Measurements from ENCODE around the gene BCKDK.

BCKDK gene

DNA sequence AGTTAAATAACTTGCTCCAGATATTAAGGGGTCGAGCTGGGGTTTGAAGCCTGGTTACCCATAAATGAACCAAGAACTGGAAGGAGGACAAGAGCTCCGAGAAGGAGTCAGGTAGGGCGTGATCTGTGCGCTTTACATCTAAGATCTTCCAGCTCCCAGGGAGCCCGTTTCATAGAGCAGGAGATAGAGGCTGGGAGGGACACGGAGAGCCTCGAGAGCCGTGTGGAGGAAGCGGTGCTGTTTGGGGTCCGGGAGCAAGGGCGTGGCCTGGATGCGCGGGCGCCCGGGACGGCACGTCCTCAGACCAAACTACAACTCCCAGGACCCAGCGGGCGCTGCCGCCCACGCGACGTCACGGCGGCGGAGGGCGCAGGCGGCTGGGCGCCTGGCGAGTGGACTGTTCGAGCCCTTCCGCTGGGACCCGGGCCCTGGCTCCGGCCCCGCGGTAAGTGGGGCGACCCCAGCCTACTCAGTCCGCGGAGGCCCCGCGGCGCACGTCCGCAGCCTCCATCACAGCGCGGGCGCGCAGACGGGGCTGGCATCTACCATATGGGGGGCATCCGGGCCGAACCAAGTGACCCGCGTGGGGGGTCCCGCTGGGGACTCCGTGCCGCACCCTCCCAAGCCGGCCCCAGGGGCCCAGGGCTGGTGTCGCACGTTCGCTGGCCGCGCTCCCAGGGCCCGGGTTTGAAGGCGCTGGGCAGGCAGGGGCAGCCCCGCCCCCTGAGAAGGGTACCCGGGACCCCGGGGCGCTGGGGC is at the start of gene BCKDK:
TSS of gene BCKDK (plus strand) at position 352 of the 759 bp plus-strand sequence. CDS start 838 bp downstream, outside the sequence.
- DNase-seq = peak; percentile 27 to 86

DNA sequence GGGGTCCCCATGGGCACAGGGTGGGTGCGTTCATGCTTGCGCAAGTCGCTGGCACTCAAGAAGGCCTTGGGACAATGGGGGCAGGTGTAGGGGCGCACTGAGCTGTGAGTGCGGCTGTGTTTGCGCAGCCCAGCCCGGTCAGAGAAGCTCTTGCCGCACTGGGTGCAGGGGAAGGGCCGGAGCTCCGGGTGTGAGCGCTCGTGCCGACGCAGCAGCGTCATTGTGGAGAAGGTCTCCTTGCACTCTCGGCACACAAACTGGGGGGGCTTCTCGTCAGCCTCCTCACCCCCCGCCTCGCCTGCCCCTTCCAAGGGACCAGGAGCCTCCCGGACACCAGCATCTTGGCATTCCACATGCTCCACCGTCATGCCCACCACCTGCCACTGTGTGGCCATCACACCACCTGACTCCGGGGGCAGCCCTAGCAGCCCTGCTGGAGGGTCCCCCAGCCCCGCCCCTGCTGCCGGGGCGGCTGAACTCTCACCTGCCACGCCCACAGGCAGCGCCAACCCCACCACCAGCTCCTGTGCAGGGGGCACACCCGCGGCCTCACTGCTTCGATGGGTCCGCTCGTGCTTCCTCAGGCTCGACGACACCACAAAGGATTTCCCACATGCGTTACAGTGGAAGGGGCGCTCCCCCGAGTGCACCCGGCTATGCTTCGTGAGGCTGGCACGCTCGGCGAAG is 46.9 kb upstream of the BCKDK start:
- DNase-seq = no peak

DNA sequence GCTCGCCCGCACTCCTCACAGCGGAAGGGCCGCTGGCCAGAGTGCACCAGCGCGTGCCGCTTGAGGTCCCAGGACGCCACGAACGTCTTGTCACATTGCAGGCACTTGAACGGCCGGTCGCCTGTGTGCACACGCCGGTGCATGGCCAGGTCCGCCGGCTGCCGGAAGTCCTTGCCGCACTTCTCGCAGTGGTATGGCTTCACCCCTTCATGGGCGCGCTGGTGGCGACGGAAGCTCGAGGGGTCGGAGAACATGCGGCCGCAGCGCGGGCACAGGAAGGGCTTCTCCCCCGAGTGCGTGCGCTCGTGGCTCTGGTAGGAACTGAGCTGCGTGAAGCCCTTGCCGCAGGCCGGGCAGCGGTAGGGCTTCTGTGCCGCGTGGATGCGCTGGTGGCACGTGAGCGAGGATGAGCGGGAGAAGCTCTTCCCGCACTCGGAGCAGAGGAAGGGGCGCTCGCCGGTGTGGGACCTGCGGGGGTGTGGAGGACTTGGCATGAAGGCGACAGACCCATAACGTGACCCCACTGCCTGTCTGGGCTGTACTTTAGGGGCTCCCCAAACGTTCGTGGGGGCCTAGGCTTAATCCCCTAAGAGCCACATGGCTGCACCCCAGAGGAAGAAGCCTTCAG is 46.3 kb upstream of the BCKDK start:
- no peak for DNase-seq

DNA sequence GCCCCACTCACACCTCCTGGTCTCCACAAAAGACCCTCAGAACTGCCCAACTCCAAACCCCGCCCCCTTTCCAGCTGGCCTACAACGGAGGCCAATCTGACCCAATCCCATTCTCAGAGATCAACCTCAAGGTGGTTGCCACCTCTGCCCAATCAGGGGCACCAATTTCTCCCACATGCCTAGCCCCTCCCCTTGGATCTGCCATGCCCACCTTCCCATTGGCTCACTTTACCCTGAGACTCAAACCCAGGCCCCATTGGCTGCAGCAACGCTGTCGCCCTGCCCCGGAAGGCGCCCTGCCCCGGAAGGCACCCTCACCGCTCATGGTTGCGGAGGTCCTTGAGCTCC is 44.7 kb upstream of the BCKDK start:
- DNase-seq = no peak

DNA sequence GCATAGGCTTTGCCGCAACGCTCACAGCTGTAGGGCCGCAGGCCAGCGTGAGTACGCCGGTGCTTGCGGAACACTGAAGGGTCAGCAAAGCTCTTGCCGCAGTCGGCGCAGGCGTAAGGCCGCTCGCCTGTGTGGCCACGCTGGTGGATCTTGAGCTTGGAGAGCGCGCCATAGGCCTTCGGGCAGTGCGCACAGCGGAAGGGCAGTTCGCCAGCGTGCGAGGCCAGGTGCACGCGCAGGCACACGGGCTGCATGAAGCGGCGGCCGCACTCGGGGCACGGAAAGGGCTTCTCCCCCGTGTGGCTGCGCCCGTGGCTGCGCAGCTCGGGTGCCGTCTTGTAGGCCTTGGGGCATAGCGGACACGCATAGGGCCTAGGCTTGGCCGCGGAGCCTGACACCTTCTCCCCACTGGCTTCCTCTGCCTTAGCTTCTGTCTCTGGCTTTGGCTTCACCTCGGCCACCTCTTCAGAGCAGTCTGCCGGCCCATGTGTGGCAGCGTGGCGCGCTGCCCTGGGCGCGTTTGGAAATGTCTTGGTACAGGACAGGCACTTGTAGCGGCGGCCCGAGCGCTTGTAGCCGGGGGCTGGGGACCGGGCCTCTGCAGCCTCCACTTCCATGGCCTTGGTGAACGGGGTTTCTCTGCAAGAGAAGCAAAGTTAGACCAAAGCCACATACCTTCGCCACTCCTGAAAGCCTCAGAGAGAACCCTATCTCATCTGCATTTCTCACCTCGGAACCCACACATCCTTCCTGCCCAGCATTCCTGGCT is 44.2 kb upstream of the BCKDK start:
- no peak for DNase-seq

DNA sequence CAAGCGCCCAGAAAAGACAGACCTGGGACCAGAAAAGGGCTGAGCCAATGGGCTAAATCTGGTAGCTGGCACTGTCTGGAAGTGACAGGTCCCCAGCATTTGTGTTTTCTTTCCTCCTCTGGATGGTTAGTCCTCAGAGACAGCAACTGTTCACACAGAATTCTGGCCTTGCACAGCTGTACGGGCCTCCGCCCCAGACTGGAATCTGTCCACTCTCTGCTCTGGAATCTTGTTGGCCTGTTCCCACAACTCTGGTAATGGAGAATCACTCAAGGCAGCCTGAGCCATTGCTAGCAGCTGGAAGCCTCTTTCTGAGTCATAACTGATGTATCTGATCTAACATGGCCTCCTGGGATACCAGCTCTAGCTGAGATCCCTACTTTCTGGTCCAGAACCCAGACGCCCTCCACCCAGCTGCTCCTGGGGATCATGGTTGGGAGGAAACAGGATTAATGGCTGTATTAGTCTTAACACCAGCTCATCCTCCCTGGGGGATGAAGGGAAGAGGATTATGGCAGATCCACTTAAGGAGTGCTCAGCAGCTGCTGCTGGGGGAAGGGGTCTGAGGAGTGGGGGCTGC is 43.2 kb upstream of the BCKDK start:
- DNase-seq = no peak

DNA sequence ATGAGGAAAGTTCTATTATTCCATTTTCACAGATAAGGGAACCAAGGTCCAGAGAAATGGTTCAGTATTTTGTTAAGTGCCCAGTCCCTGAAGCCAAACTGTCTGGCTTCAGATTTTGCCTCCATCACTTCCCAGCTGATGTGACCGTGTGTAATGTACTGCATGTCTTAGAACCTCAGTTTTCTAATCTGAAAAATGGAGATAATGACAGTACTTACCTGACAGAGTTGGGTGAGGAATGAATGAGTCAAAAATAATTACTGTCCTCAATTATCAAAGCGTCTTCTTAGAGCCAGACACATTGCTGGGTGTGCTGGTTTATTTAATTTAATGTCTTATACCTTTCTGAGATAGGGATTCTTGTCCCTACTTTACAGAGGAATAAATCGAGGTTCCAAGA is 40.8 kb upstream of the BCKDK start:
- DNase-seq = no peak

DNA sequence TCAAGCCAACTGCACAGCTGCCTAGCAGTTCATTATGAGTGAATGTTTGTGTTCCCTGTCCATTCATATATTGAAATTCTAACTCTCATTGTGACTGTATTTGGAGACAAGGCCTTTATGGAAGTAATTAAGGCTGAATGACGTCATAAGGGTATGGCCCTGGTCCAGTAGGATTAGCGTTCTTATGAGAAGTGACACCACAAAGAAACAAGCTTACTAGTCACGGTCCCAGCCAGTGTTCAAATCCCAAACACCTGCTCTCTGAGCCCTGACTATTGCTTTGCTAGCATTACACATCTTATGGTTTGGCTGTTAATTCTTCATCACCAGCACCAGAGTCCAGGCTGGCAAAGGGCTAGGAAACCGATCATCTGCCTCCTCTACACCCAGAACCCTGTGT is 36.3 kb upstream of the BCKDK start:
- peak in 1 of 2 experiments; percentile 19 for DNase-seq

DNA sequence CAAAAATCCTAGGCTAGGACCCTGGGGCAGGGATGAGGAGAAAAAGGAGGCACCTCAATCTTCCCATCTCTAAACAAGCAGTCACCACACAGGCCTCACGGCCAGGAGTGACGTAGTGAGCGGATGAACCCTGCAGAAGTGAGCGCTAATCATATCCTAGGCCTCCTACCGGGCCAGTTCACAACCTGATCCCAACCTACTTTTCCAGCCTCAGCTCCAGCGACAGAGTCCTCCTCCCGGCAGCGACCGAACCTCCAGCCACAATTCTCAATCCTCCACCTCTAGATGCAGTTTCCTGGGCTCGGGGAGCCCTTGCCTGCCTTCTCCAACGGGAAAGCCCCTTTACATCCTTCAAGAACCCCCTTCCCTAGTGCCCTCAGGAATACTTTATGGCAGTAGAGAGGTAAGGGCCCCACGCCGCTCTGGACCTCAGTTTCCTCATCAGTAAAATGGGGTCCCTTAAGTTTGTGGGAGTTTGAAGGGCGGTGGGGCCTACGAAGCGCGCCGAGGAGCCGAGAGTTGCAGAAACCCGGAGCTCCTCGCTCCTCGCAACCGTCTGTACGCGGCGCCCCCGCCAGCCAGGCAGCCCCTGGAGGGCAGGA is 35.5 kb upstream of the BCKDK start:
- peak; percentile 8 to 42 for DNase-seq

DNA sequence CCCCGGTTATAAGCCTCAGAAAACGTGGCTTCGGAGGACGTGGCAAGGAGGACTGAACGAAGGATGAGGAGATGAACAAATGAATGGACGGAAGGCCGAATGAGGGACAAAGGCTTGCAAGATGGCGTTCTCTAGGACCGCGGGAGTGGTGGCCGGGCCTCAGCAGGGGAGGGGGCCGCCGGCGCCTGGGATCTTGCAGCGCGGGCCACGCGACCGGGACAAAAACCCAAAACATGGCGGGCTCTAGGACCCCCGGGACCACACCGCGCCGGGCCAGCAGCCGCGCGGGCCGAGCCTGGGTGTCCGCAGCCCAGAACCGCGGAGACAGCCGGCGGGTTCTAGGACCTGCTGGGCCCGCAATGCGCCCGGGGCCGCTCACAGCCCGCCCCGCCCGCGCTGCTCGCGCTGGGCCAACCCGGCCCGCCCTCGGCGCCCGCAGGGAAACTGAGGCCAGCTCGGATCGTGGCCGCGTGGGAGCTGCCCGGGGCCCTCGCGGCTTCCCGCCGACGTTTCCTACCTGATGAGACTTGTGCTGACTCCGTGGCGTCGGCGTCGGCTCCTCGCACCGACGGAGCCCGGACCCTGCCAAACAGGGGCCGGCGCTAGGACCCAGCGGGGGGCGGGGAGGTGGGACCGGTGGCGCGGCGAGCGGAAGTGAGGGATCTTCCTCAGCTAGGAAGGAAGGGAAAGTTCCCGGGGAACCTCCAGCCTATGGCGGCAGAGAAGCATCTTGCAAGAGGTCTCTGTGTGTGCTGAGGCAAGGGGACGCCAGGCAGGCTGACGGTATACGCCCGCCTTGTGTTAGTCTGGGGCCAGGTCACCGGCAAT is 34.8 kb upstream of the BCKDK start:
- peak; percentile 76 to 94 for DNase-seq

DNA sequence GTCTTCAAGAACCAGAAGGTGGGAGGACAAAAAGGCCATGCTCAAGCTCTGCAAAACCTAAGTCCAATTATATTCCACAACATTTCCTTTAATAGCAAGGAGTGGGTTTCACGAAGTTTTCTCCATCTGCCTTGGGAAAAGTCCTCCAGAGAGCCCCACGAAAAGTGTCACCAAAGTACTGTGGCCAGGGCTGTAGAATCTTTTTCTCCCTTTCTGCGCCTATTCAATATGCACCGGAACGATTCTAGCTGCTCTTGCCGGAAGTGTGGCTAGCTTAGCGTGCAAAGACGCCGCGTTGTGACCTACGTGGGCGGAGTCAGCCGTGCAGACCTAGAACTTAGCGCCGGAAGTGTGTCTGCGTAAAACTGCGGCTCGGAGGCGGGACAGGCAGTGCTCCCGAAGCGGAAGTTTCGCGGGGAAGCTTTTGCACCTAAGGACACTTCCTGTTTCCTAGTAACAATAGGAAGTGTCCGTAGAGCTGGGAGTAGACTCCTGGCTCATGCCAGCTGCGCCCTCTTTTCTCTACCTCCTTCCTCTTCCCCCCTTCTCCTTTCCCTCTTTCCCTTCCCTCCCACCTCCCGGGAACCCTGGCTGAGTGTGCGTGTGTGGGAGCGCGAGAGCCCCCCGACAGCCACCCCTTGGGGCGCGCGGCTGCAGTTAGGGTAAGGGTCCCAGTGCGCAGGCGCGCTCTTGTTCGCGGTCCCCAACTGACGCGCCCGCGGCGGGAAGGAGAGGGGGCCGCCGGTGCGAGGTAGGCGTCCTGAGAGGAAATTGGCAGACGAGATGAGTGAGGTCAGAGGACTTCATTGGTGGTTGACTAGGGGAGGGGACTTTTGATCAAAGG is 34.0 kb upstream of the BCKDK start, which contains the start of the genes ZNF646 and ZNF668:
TSS of gene ZNF646 (plus strand) at position 453 of the 844 bp plus-strand sequence. CDS start 1,903 bp downstream, outside the sequence.
TSS of gene ZNF668 (minus strand) at position 271 of the 844 bp plus-strand sequence. CDS start 9,781 bp downstream, outside the sequence.
- peak; percentile 98 to 99 for DNase-seq

DNA sequence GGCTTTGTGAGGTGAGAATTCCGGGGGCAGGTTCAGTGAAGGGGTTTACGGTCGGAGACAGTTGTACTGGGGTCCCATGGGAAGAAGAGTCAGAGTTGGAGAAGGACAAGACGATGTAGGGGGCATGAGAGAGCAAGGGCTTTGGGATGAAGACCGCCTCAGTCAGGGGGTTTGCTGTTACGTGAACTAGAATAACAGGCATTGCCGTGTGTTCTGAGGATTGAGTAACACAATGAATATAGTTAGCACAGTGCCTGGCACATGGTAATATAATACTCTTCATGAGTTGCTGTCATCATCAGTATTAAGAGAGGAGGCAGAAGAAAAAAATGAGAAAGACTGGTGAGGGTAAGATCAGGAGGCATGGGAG is 33.4 kb upstream of the BCKDK start:
- no peak for DNase-seq

DNA sequence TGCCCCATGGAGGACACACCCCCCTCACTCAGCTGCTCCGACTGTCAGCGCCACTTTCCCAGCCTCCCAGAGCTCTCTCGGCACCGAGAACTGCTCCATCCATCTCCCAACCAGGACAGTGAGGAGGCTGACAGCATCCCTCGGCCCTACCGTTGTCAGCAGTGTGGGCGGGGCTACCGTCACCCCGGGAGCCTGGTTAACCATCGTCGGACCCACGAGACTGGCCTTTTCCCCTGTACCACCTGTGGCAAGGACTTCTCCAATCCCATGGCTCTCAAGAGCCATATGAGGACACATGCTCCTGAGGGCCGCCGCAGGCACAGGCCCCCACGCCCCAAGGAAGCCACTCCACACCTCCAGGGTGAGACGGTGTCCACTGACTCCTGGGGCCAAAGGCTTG is 31.9 kb upstream of the BCKDK start:
- DNase-seq = no peak

DNA sequence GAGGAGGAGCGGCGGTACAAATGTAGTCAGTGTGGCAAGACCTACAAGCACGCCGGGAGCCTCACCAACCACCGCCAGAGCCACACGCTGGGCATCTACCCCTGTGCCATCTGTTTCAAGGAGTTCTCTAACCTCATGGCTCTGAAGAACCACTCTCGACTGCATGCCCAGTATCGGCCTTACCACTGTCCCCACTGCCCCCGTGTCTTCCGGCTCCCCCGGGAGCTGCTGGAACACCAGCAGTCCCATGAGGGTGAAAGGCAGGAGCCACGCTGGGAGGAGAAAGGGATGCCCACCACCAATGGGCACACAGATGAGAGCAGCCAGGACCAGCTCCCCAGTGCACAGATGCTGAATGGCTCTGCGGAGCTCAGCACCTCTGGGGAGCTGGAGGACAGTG is 31.2 kb upstream of the BCKDK start:
- DNase-seq = no peak

DNA sequence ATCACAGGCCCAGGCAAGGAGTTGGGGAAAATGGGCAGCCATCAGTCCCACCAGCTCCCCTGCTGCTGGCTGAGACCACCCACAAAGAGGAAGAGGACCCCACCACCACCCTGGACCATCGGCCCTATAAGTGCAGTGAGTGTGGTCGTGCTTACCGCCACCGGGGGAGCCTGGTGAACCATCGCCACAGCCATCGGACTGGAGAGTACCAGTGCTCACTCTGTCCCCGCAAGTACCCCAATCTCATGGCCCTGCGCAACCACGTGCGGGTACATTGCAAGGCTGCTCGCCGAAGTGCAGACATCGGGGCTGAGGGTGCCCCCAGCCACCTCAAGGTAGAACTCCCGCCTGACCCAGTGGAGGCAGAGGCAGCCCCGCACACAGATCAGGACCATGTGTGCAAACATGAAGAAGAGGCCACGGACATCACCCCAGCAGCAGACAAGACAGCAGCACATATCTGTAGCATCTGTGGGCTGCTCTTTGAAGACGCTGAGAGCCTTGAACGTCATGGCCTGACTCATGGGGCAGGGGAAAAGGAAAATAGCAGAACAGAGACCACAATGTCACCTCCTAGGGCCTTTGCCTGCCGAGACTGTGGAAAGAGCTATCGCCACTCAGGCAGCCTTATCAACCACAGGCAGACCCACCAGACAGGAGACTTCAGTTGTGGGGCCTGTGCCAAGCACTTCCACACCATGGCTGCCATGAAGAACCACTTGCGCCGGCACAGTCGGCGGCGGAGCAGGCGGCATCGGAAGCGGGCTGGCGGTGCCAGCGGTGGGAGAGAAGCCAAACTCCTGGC is 30.4 kb upstream of the BCKDK start:
- DNase-seq = no peak

DNA sequence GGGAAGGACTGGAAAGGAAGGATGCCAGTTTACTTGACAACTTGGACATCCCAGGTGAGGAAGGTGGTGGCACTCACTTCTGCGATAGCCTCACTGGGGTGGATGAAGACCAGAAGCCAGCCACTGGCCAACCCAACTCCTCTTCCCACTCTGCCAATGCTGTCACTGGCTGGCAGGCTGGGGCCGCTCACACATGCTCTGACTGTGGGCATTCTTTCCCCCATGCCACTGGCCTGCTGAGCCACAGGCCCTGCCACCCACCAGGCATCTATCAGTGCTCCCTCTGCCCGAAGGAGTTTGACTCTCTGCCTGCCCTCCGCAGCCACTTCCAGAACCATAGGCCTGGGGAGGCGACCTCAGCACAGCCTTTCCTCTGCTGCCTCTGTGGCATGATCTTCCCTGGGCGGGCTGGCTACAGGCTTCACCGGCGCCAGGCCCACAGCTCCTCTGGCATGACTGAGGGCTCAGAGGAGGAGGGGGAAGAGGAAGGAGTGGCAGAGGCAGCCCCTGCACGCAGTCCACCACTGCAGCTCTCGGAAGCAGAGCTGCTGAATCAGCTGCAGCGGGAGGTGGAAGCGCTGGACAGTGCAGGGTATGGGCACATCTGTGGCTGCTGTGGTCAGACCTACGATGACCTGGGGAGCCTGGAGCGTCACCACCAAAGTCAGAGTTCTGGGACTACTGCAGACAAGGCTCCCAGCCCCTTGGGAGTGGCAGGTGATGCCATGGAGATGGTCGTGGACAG is 29.4 kb upstream of the BCKDK start:
- no peak for DNase-seq

DNA sequence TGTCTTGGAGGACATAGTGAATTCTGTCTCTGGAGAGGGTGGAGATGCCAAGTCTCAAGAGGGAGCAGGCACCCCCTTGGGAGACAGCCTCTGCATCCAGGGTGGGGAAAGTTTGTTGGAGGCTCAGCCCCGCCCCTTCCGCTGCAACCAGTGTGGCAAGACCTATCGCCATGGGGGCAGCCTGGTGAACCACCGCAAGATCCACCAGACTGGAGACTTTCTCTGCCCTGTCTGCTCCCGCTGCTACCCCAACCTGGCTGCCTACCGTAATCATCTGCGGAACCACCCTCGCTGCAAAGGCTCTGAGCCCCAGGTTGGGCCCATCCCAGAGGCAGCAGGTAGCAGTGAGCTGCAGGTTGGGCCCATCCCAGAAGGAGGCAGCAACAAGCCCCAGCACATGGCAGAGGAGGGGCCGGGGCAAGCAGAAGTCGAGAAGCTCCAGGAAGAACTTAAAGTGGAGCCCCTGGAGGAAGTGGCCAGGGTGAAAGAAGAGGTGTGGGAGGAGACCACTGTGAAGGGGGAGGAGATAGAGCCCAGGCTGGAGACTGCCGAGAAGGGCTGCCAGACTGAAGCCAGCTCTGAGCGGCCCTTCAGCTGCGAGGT is 28.7 kb upstream of the BCKDK start:
- no peak for DNase-seq

DNA sequence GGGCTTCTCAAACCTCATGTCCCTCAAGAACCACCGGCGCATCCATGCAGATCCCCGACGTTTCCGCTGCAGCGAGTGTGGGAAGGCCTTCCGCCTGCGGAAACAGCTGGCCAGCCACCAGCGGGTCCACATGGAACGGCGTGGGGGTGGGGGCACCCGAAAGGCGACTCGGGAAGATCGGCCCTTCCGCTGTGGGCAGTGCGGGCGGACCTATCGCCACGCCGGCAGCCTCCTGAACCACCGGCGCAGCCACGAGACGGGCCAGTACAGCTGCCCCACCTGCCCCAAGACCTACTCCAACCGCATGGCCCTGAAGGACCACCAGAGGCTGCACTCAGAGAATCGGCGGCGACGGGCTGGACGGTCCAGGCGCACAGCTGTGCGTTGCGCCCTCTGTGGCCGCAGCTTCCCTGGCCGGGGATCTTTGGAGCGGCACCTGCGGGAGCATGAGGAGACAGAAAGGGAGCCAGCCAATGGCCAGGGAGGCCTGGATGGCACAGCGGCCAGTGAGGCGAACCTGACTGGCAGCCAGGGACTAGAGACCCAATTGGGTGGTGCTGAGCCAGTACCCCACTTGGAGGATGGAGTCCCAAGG is 28.1 kb upstream of the BCKDK start:
- no peak for DNase-seq
